Thymus (tissue), 11 donors: Measurements from ENCODE around the gene ITPRID2. TPM values are rescaled to one million over a fixed set of nuclear protein-coding genes. Genes with fewer than 3 reads are reported as not detected.
A peak's percentile ranks its signal among the peaks of the same experiment; 100 is the strongest.

Experiments used
- DNase-seq, 9 donors: peaks; one replicate each; pipeline ENCODE4 v3.0.0-alpha.2; 2013; ENCODE audit warnings: low spot score in 9 of 9, low read depth in 6 of 9, missing footprints in 1 of 9
- H3K27ac ChIP-seq, 2 donors: one replicate each; pipeline ENCODE4 v1.5.1; 2013; ENCODE audit warnings: control low read depth in 1 of 2, low read depth in 1 of 2, low read length in 1 of 2, mild to moderate bottlenecking in 1 of 2, moderate library complexity in 1 of 2
- H3K27me3 ChIP-seq, 2 donors: one replicate each; pipeline ENCODE4 v1.5.1; 2013; ENCODE audit warnings: low read length in 1 of 2; ENCODE audit not compliant: control insufficient read depth in 2 of 2, insufficient read depth in 1 of 2
- H3K36me3 ChIP-seq, 2 donors: one replicate each; pipeline ENCODE4 v1.5.1; 2013; ENCODE audit warnings: low read length in 1 of 2, mild to moderate bottlenecking in 1 of 2, moderate library complexity in 1 of 2; ENCODE audit not compliant: control insufficient read depth in 2 of 2, insufficient read depth in 2 of 2
- H3K4me1 ChIP-seq, 2 donors: one replicate each; pipeline ENCODE4 v1.5.1; 2013; ENCODE audit warnings: low read length in 2 of 2; ENCODE audit not compliant: control insufficient read depth in 2 of 2, insufficient read depth in 2 of 2
- H3K4me3 ChIP-seq, 2 donors: one replicate each; pipeline ENCODE4 v1.5.1; 2013; ENCODE audit warnings: low read length in 2 of 2, control low read depth in 1 of 2, mild to moderate bottlenecking in 1 of 2
- H3K9me3 ChIP-seq, 2 donors: one replicate each; pipeline ENCODE4 v1.5.1; 2013; ENCODE audit warnings: low read length in 1 of 2, mild to moderate bottlenecking in 1 of 2; ENCODE audit not compliant: control insufficient read depth in 2 of 2, insufficient read depth in 1 of 2
- WGBS: extraction: QIAGEN DNeasy Blood & Tissue Kit; methylation state at CpG from one replicate; pipeline ENCODE4 v1.1.7; 2013; 5-methylcytosine and 5-hydroxymethylcytosine counted together
- polyA plus RNA-seq: library from polyadenylated mRNA; stranded (reverse); fragments of 200-250 nt; gene quantifications from one replicate; pipeline ENCODE4 v1.2.3, GENCODE V29; 2013
- total RNA-seq: library from RNA; stranded (reverse); fragments of 120-200 nt; gene quantifications from one replicate; pipeline ENCODE4 v1.2.4, GENCODE V29; 2013
- donor health status: healthy.

The ITPRID2 gene
- total and polyA plus RNA-seq, 2 donors: 57.0 to 60.2 TPM

DNA sequence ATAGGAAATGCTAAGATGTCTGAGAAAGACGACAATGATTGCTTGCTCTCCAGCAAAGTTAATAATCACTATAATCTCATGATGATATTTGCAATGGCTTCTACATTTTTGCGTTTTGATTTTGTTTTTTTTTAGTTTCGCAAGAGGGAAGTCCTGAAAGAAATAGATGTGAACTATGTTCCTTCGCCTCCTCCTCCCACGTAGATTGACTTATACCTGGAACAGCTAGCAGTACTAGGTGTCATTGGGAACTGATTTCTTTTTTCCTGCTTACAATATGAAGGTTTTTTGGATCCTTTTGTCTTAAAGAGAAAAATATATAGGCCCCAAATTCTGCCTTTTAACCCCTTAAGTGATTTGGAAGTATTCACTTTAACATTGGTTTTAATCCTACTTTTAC is 26.7 kb downstream of the ITPRID2 start:
- 97% methylated on average over 5 of the region's 5 CpGs for WGBS
- Histone ChIP-seq H3K4me3 (no peak overlapping the region), H3K9me3 (no peaks in the 10 kb centered on the region), H3K27ac (no peak overlapping the region), H3K4me1 (no peaks in the 10 kb centered on the region), H3K27me3 (no peaks in the 10 kb centered on the region), H3K36me3 (peaks cover 35 to 87% of the 10 kb centered on the region in 2 donors)
- no peak for DNase-seq

DNA sequence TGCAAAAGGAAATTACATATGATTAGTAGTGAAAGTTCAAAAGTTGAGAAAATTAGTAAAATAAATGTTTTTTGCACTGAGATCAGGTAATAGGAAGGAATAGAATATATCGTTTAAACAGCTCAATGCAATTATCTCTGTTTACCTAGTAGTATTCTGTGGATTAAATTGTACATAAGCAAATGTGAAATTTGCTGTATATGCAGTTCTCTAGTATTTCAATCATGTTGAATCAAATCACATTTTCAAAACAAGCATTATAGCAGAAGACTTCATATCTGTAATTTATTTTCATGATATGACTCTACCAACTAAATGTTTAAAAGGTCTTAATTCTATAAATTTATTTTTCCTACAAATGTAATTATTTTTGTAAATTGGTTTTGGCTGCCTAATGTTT is 31.6 kb downstream of the ITPRID2 start:
- no peak overlapping the region for H3K27ac ChIP-seq
- H3K36me3 ChIP-seq: peaks cover 21 to 71% of the 10 kb centered on the region in 2 donors
- DNase-seq: no peak
- no peaks in the 10 kb centered on the region for H3K27me3 ChIP-seq
- no peaks in the 10 kb centered on the region for H3K9me3 ChIP-seq
- no peak overlapping the region for H3K4me3 ChIP-seq
- WGBS: 99% methylated on average over 1 of the region's 1 CpG
- no peaks in the 10 kb centered on the region for H3K4me1 ChIP-seq

DNA sequence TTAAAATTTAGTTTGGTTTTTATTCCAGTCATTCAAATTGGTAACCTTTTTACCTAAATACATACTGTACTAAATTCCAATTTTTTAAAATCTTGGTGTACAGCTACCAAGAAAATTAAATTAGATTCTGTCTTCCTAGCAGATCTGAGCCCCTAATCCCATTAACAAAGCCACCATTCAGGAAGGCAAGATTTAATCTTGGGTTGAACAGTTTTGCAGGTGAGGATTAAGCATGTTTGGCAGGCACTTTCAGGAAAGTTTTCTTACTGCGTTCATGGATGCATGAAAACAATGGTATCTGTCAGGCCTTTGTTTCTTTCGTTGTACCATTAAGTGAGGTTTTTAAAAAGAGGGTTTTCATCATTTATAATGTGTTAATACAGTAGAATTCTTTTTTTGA is 32.8 kb downstream of the ITPRID2 start:
- 95% methylated on average over 2 of the region's 2 CpGs for whole genome bisulfite sequencing
- no peak overlapping the region for H3K4me3 ChIP-seq
- no peaks in the 10 kb centered on the region for H3K9me3 ChIP-seq
- no peak for DNase-seq
- peaks cover 17 to 59% of the 10 kb centered on the region in 2 donors for H3K36me3 ChIP-seq
- H3K4me1 ChIP-seq: no peaks in the 10 kb centered on the region
- H3K27me3 ChIP-seq: no peaks in the 10 kb centered on the region
- H3K27ac ChIP-seq: no peak overlapping the region

DNA sequence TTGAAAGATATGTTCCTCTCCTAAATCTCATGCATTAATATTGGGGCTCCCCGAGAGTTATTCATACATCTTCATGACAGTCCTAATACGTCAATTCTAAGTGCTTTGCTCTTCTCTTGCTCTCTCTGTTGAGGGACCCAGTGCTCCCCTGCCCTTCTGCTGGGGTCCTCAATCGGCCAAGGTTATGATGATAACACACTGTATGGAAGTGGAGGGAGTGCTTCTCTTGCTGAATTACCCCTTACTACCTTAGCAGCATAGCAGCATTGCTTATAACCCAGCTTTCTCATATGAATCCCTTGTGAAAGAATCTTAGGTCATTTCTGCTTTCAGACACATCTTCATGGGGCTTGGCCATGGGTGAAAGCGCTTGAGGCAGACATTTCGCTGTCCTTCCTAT is 43.2 kb downstream of the ITPRID2 start:
- WGBS: 97% methylated on average over 5 of the region's 5 CpGs
- Histone ChIP-seq H3K27ac (no peak overlapping the region), H3K27me3 (no peaks in the 10 kb centered on the region), H3K36me3 (no peaks in the 10 kb centered on the region), H3K4me3 (no peak overlapping the region), H3K4me1 (no peaks in the 10 kb centered on the region), H3K9me3 (no peaks in the 10 kb centered on the region)
- DNase-seq: no peak

DNA sequence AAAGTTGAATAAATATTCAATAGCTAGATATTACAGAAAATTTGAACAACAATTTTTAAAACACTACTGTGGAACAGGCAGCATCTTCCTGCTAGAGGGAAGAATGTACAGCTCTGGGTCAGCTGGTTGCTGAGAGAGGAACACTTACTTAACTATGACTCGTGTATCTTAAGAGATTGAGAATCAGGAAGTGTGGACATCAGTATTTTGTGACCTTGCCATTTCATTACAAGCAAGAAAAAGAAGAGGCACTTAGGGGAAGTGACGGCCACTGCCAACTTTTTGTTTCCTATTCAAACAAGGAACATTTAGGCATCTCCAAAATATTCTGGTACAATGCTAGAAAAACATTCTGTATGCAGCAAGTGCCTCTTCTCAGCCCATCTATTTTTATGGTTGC is 45.9 kb downstream of the ITPRID2 start:
- Histone ChIP-seq H3K9me3 (no peaks in the 10 kb centered on the region), H3K27ac (no peak overlapping the region), H3K4me1 (no peaks in the 10 kb centered on the region), H3K27me3 (no peaks in the 10 kb centered on the region), H3K36me3 (no peaks in the 10 kb centered on the region), H3K4me3 (no peak overlapping the region)
- DNase-seq: no peak
- 52% methylated on average over 2 of the region's 2 CpGs for WGBS

DNA sequence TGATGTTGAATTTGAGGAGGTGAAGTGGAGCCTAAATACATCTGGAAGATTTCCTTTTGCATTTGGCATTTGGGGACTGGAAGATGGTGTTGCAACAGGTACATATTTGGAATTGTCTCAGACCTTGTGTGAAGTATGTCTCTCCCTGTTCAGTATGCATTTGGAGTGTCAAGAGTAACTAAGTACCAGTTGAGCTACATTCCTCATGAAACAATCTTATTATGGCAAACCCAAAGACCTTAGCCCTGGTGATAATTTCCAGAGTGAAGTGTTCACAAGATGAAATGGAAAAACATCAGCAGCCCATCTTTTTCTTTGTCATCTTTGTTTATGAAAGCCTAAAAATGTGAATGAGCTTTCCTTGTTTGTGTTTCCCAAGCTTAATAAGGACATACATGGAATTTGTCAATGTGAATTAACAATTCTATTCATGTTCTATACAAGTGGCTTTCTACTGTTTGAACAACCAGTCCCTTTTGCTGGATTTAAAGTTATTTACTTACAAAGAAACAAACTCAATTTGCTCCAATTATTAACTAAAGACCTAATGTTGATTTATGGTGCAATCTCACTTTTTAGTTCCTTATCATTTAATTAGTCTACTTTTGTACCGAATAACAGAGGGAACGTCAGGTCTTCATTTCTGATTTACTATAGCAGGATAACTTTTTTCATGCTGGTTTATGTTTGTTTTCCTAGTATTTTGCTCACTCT is 52.0 kb downstream of the ITPRID2 start:
- Histone ChIP-seq H3K27ac (no peak overlapping the region), H3K4me3 (no peak overlapping the region), H3K9me3 (no peaks in the 10 kb centered on the region), H3K36me3 (no peaks in the 10 kb centered on the region), H3K27me3 (no peaks in the 10 kb centered on the region), H3K4me1 (peaks cover 4 to 7% of the 10 kb centered on the region in 2 donors)
- WGBS: over 99% methylated on average over 2 of the region's 2 CpGs
- DNase-seq: no peak

DNA sequence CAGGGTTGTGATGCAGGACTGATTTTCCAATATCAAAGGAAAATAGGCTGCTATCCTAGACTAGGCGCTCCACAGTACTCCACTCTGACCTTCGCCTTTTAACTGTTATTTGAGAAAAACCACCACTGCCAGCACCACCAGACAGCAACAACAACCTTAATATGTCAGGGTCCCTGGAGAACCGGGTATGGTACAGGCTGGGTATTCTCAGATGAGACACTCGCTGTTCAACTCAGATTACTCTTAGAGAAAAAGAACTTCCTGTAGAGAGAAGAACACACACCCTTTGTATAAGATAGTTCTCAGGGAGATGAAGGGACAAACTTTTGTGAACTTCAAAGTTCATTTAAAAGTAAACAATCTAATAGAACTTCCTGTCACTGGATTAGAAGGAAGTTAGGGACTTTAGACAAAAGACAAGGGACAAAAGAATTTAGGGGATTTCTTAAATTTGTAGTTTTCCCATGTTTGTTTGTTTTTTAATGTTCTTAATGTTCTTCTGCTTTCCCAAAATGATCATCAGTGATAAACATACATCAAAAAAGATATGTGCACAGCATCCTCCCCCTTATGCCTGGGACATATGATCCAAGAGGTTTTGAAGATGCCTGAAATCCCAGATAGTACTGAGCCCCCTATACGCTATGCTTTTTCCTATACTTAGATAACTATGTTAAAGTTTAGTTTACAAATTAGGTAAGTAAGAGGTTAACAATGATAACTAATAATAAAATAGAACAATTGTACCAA is 52.8 kb downstream of the ITPRID2 start:
- Histone ChIP-seq H3K27me3 (no peaks in the 10 kb centered on the region), H3K4me1 (peaks cover 4 to 7% of the 10 kb centered on the region in 2 donors), H3K36me3 (no peaks in the 10 kb centered on the region), H3K27ac (peak overlapping the region in 1 of 2 donors; percentile 27), H3K9me3 (no peaks in the 10 kb centered on the region), H3K4me3 (no peak overlapping the region)
- peak in 1 of 9 donors; percentile 60 for DNase-seq
- 84% methylated on average over 5 of the region's 5 CpGs for whole genome bisulfite sequencing

DNA sequence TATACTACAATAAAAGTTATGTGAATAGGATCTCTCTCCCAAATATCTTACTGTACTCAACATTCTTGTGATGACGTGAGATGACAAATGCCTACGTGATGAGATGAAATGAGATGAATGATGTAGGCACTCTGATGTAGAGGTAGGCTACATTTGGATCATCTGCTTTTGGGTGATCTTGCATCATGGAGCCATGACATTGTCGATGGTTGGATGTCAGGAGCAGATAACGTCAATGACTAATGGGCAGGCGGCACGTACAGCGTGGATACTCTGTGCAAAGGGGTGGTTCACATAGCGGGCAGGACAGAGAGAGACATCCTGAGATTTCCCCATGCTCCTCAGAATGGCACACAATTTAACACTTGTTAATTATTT is 53.4 kb downstream of the ITPRID2 start:
- no peak for DNase-seq
- no peak overlapping the region for H3K27ac ChIP-seq

DNA sequence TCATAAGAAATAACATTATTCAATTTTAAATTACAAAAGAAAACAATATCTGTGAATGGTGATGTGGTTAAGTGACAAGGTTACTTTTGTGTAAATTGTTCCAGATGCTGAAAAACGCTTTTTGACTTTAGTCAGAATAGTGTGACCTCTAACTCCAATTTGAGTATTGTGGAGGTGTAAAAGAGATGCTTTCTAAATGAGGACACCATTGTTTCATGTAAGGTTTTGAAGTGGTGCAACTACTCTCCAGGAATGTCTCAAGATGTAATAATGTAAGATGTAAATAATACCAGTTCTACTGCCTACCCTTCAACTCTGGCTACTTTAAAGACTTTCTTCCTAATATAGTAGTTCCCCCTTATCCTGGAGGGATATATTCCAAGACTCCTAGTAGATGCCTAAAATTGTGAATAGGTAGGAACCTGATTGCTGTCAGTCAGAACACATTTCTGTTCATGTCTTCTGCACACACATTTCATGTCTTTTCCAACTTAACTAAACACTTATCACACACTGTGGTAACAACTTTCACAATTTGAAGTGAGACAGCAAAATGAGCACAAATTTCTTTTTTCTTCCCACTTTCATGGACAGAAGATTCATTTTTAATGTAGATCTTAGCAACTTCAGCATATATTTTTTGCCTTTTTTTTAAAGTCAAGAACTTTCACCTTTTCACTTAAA is 55.1 kb downstream of the ITPRID2 start:
- H3K27me3 ChIP-seq: no peaks in the 10 kb centered on the region
- WGBS: 96% methylated on average over 1 of the region's 1 CpG
- H3K36me3 ChIP-seq: no peaks in the 10 kb centered on the region
- no peak overlapping the region for H3K4me3 ChIP-seq
- no peak for DNase-seq
- H3K4me1 ChIP-seq: peaks cover 4 to 7% of the 10 kb centered on the region in 2 donors
- H3K27ac ChIP-seq: no peak overlapping the region
- no peaks in the 10 kb centered on the region for H3K9me3 ChIP-seq

More for the DNA sequence above, 53.4 kb downstream of the ITPRID2 start:
- WGBS: 99% methylated on average over 8 of the region's 8 CpGs
- Histone ChIP-seq H3K27me3 (no peaks in the 10 kb centered on the region), H3K9me3 (no peaks in the 10 kb centered on the region), H3K4me3 (no peak overlapping the region), H3K4me1 (peaks cover 4 to 7% of the 10 kb centered on the region in 2 donors), H3K36me3 (no peaks in the 10 kb centered on the region)
